ENCODE measurements around the gene ATG4B.

ATG4B gene

GRCh38 chr2:241645915-241646645 is 8.6 kb downstream of the ATG4B start:
- Histone ChIP-seq H3K9ac (ENCODE audit: low read length) (no peak overlapping the region), H3K27me3 (replicated peaks; ENCODE audit: control insufficient read depth, insufficient read depth, low read length) (no peaks in the 10 kb centered on the region), H3K4me1 (ENCODE audit: control insufficient read depth, insufficient read depth, low read length) (peaks cover 32% of the 10 kb centered on the region), H3K9me3 (ENCODE audit: control insufficient read depth, low read length) (no peaks in the 10 kb centered on the region), H3K36me3 (ENCODE audit: control insufficient read depth, insufficient read depth, low read length, severe bottlenecking) (peaks cover 7% of the 10 kb centered on the region), H3K4me3 (ENCODE audit: low read length) (peak overlapping the region; percentile 17)
- no peak for DNase-seq (ENCODE audit: low read depth)

- no peak for DNase-seq (ENCODE audit: low read depth)
- no peaks in the 10 kb centered on the region for H3K27me3 ChIP-seq (replicated peaks; ENCODE audit: control insufficient read depth, insufficient read depth, low read length)
Measured at GRCh38 chr2:241648453-241648852, 11.0 kb downstream of the ATG4B start.

GRCh38 chr2:241649404-241649803 is 11.9 kb downstream of the ATG4B start:
- no peak for DNase-seq (ENCODE audit: low read depth)
- Histone ChIP-seq H3K36me3 (ENCODE audit: control insufficient read depth, insufficient read depth, low read length, severe bottlenecking) (peaks cover 37% of the 10 kb centered on the region), H3K9ac (ENCODE audit: low read length) (no peak overlapping the region), H3K27me3 (replicated peaks; ENCODE audit: control insufficient read depth, insufficient read depth, low read length) (no peaks in the 10 kb centered on the region), H3K9me3 (ENCODE audit: control insufficient read depth, low read length) (no peaks in the 10 kb centered on the region), H3K4me3 (ENCODE audit: low read length) (no peak overlapping the region), H3K4me1 (ENCODE audit: control insufficient read depth, insufficient read depth, low read length) (peaks cover 23% of the 10 kb centered on the region)

More at GRCh38 chr2:241648453-241648852, 11.0 kb downstream of the ATG4B start:
- Histone ChIP-seq H3K36me3 (ENCODE audit: control insufficient read depth, insufficient read depth, low read length, severe bottlenecking) (peaks cover 31% of the 10 kb centered on the region), H3K4me3 (ENCODE audit: low read length) (no peak overlapping the region), H3K9ac (ENCODE audit: low read length) (no peak overlapping the region), H3K4me1 (ENCODE audit: control insufficient read depth, insufficient read depth, low read length) (peaks cover 25% of the 10 kb centered on the region), H3K9me3 (ENCODE audit: control insufficient read depth, low read length) (no peaks in the 10 kb centered on the region)

- Histone ChIP-seq H3K36me3 (ENCODE audit: control insufficient read depth, insufficient read depth, low read length, severe bottlenecking) (peaks cover 42% of the 10 kb centered on the region), H3K27me3 (replicated peaks; ENCODE audit: control insufficient read depth, insufficient read depth, low read length) (no peaks in the 10 kb centered on the region), H3K9me3 (ENCODE audit: control insufficient read depth, low read length) (no peaks in the 10 kb centered on the region), H3K4me3 (ENCODE audit: low read length) (no peak overlapping the region), H3K9ac (ENCODE audit: low read length) (no peak overlapping the region), H3K4me1 (ENCODE audit: control insufficient read depth, insufficient read depth, low read length) (peaks cover 23% of the 10 kb centered on the region)
- DNase-seq (ENCODE audit: low read depth): no peak
Measured at GRCh38 chr2:241649927-241650326, 12.4 kb downstream of the ATG4B start.

GRCh38 chr2:241652142-241652541 is 14.6 kb downstream of the ATG4B start:
- no peak for DNase-seq (ENCODE audit: low read depth)
- Histone ChIP-seq H3K36me3 (ENCODE audit: control insufficient read depth, insufficient read depth, low read length, severe bottlenecking) (peaks cover 58% of the 10 kb centered on the region), H3K4me3 (ENCODE audit: low read length) (no peak overlapping the region), H3K9ac (ENCODE audit: low read length) (no peak overlapping the region), H3K4me1 (ENCODE audit: control insufficient read depth, insufficient read depth, low read length) (peaks cover 11% of the 10 kb centered on the region), H3K9me3 (ENCODE audit: control insufficient read depth, low read length) (no peaks in the 10 kb centered on the region), H3K27me3 (replicated peaks; ENCODE audit: control insufficient read depth, insufficient read depth, low read length) (no peaks in the 10 kb centered on the region)

- Histone ChIP-seq H3K27me3 (replicated peaks; ENCODE audit: control insufficient read depth, insufficient read depth, low read length) (no peaks in the 10 kb centered on the region), H3K4me1 (ENCODE audit: control insufficient read depth, insufficient read depth, low read length) (peaks cover 10% of the 10 kb centered on the region), H3K9me3 (ENCODE audit: control insufficient read depth, low read length) (no peaks in the 10 kb centered on the region), H3K36me3 (ENCODE audit: control insufficient read depth, insufficient read depth, low read length, severe bottlenecking) (peaks cover 64% of the 10 kb centered on the region), H3K4me3 (ENCODE audit: low read length) (no peak overlapping the region), H3K9ac (ENCODE audit: low read length) (no peak overlapping the region)
- no peak for DNase-seq (ENCODE audit: low read depth)
Measured at GRCh38 chr2:241652722-241653121, 15.2 kb downstream of the ATG4B start.

- H3K36me3 ChIP-seq (ENCODE audit: control insufficient read depth, insufficient read depth, low read length, severe bottlenecking): peaks cover 67% of the 10 kb centered on the region
Measured at GRCh38 chr2:241653210-241653750, 15.8 kb downstream of the ATG4B start.

GRCh38 chr2:241654551-241654950 is 17.1 kb downstream of the ATG4B start:
- Histone ChIP-seq H3K36me3 (ENCODE audit: control insufficient read depth, insufficient read depth, low read length, severe bottlenecking) (peaks cover 77% of the 10 kb centered on the region), H3K4me1 (ENCODE audit: control insufficient read depth, insufficient read depth, low read length) (peaks cover under 1% of the 10 kb centered on the region), H3K9me3 (ENCODE audit: control insufficient read depth, low read length) (no peaks in the 10 kb centered on the region), H3K9ac (ENCODE audit: low read length) (no peak overlapping the region), H3K27me3 (replicated peaks; ENCODE audit: control insufficient read depth, insufficient read depth, low read length) (no peaks in the 10 kb centered on the region), H3K4me3 (ENCODE audit: low read length) (no peak overlapping the region)
- DNase-seq (ENCODE audit: low read depth): no peak

More at GRCh38 chr2:241653210-241653750, 15.8 kb downstream of the ATG4B start:
- no peak for DNase-seq (ENCODE audit: low read depth)
- H3K9me3 ChIP-seq (ENCODE audit: control insufficient read depth, low read length): no peaks in the 10 kb centered on the region
- no peak overlapping the region for H3K9ac ChIP-seq (ENCODE audit: low read length)
- H3K4me3 ChIP-seq (ENCODE audit: low read length): no peak overlapping the region
- peaks cover 10% of the 10 kb centered on the region for H3K4me1 ChIP-seq (ENCODE audit: control insufficient read depth, insufficient read depth, low read length)
- no peaks in the 10 kb centered on the region for H3K27me3 ChIP-seq (replicated peaks; ENCODE audit: control insufficient read depth, insufficient read depth, low read length)

- H3K27me3 ChIP-seq (replicated peaks; ENCODE audit: control insufficient read depth, insufficient read depth, low read length): no peaks in the 10 kb centered on the region
- no peak overlapping the region for H3K4me3 ChIP-seq (ENCODE audit: low read length)
- peaks cover 85% of the 10 kb centered on the region for H3K36me3 ChIP-seq (ENCODE audit: control insufficient read depth, insufficient read depth, low read length, severe bottlenecking)
- DNase-seq (ENCODE audit: low read depth): no peak
- H3K4me1 ChIP-seq (ENCODE audit: control insufficient read depth, insufficient read depth, low read length): no peaks in the 10 kb centered on the region
- H3K9ac ChIP-seq (ENCODE audit: low read length): no peak overlapping the region
- H3K9me3 ChIP-seq (ENCODE audit: control insufficient read depth, low read length): no peaks in the 10 kb centered on the region
Measured at GRCh38 chr2:241655516-241656189, 18.2 kb downstream of the ATG4B start.

- DNase-seq (ENCODE audit: low read depth): no peak
- Histone ChIP-seq H3K36me3 (ENCODE audit: control insufficient read depth, insufficient read depth, low read length, severe bottlenecking) (peaks cover 86% of the 10 kb centered on the region), H3K4me1 (ENCODE audit: control insufficient read depth, insufficient read depth, low read length) (no peaks in the 10 kb centered on the region), H3K9me3 (ENCODE audit: control insufficient read depth, low read length) (no peaks in the 10 kb centered on the region), H3K4me3 (ENCODE audit: low read length) (no peak overlapping the region), H3K9ac (ENCODE audit: low read length) (no peak overlapping the region), H3K27me3 (replicated peaks; ENCODE audit: control insufficient read depth, insufficient read depth, low read length) (no peaks in the 10 kb centered on the region)
Measured at GRCh38 chr2:241656190-241656741, 18.8 kb downstream of the ATG4B start.

- no peaks in the 10 kb centered on the region for H3K27me3 ChIP-seq (replicated peaks; ENCODE audit: control insufficient read depth, insufficient read depth, low read length)
- no peaks in the 10 kb centered on the region for H3K4me1 ChIP-seq (ENCODE audit: control insufficient read depth, insufficient read depth, low read length)
- DNase-seq (ENCODE audit: low read depth): no peak
- no peak overlapping the region for H3K4me3 ChIP-seq (ENCODE audit: low read length)
- no peaks in the 10 kb centered on the region for H3K9me3 ChIP-seq (ENCODE audit: control insufficient read depth, low read length)
- H3K36me3 ChIP-seq (ENCODE audit: control insufficient read depth, insufficient read depth, low read length, severe bottlenecking): peaks cover 83% of the 10 kb centered on the region
- H3K9ac ChIP-seq (ENCODE audit: low read length): no peak overlapping the region
Measured at GRCh38 chr2:241657786-241658254, 20.3 kb downstream of the ATG4B start.
